ENCODE results near the gene BARX2. TPM values are rescaled to one million over a fixed set of nuclear protein-coding genes. Genes with fewer than 3 reads are reported as not detected.
A peak's percentile ranks its signal among the peaks of the same experiment; 100 is the strongest.
"Not testable (repeated sequence)": the region's sequence is repeated elsewhere in the genome, so short reads cannot be mapped to it uniquely, and the experiment has no call there.

BARX2 gene, protein sequence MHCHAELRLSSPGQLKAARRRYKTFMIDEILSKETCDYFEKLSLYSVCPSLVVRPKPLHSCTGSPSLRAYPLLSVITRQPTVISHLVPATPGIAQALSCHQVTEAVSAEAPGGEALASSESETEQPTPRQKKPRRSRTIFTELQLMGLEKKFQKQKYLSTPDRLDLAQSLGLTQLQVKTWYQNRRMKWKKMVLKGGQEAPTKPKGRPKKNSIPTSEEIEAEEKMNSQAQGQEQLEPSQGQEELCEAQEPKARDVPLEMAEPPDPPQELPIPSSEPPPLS
- not detected for polyA plus RNA-seq

DNA sequence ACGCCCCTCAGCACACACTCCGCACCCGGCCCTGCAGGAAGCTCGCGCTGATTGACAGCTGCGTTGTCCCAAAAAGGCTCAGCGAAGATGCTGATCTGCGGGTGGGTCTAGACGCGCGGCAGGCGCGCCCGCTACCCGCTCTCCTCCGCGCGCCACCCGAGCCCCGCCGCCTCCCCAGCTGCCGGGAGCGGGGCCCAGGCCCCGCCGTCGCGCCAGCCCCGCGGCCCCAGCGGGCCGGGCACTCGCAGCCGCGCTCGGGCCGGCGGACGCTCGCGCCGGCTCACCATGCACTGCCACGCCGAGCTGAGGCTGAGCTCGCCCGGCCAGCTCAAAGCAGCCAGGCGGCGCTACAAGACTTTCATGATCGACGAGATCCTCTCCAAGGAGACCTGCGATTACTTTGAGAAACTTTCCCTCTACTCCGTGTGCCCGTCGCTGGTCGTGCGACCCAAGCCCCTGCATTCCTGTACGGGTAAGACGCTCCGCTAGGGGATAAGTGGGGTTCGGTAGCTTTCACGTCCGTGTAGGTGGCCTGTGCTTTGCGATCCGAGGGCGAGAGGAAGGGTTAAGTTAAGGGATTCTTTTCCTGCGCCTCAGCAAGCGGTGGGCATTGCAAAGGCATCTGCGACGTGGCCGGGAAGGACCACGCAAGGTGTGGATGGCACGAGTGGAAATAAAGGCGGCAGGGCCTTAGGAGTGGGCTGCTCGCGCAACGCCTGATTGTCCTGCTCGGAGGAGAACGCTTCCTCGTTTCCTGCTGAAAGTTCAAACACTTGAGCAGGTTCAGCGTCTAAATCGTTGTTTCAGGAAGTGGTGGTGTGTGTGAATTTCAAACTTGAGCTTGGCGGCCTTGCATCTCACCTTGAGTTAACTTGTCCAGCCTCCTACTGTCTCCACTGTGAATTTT, at the start of gene BARX2:
BARX2 (plus strand) TSS at position 98 of the 907 bp plus-strand sequence; CDS start at position 286, 188 bp downstream.
- peak within 1 kb of the TSS in 1 of 5 donors; percentile 29 for H3K4me3 Mint-ChIP-seq
- no peak within 1 kb of the TSS for H3K27ac Mint-ChIP-seq

DNA sequence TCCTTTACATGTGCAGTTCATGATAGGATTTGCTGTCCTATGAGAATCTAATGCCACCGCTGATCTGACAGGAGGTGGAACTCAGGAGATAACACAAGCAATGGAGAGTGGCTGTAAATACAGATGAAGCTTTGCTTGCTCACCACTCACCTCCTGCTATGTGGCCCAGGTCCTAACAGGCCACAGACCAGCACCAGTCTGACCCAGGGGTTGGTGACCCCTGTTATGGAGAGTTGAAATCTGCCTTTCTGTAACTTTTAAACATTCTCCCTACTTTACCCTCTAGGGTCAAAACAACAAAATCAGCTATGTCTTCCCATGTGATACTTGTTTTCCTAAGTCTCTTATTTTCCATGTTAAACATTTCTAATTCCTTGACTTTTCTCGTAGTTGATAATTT, 48.7 kb upstream of the BARX2 start:
- Mint-ChIP-seq H3K27me3 (ENCODE audit: low read depth in 3 of 3) (peaks cover 2 to 3% (median 3%) of the 10 kb centered on the region in 3 donors), H3K9me3 (no peaks in the 10 kb centered on the region), H3K4me1 (peaks cover 0 to under 1% of the 10 kb centered on the region in 2 donors), H3K4me3 (no peak overlapping the region), H3K27ac (no peak overlapping the region), H3K36me3 (no peaks in the 10 kb centered on the region)
- no peak for DNase-seq

More for the DNA sequence above, at the start of gene BARX2:
- Mint-ChIP-seq H3K4me1 (no peaks in the 10 kb centered on the region), H3K36me3 (peaks cover 0 to 4% (median 0%) of the 10 kb centered on the region in 3 donors), H3K27me3 (ENCODE audit: low read depth in 3 of 3) (peaks cover 6 to 29% (median 12%) of the 10 kb centered on the region in 3 donors), H3K9me3 (peaks cover 0 to 3% (median 0%) of the 10 kb centered on the region in 6 donors)
- DNase-seq = no peak

DNA sequence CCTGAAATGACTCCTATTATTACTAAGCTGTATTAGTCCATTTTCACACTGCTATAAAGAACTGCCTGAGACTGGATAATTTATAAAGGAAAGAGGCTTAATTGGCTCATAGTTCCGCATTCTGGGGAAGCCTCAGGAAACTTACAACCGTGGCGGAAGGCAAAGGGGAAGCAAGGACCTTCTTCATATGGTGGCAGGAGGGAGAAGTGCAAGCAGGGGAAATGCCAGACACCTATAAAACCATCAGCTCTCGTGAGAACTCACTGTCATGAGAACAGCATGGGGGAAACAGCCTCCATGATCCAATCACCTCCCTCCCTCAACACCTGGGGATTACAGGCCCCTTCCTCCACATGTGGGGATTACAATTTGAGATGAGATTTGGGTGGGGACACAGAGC, 47.9 kb upstream of the BARX2 start:
- not testable (repeated sequence) for H3K27me3 Mint-ChIP-seq (ENCODE audit: low read depth in 3 of 3); H3K36me3 Mint-ChIP-seq; H3K4me1 Mint-ChIP-seq; H3K4me3 Mint-ChIP-seq; H3K9me3 Mint-ChIP-seq; H3K27ac Mint-ChIP-seq; DNase-seq

DNA sequence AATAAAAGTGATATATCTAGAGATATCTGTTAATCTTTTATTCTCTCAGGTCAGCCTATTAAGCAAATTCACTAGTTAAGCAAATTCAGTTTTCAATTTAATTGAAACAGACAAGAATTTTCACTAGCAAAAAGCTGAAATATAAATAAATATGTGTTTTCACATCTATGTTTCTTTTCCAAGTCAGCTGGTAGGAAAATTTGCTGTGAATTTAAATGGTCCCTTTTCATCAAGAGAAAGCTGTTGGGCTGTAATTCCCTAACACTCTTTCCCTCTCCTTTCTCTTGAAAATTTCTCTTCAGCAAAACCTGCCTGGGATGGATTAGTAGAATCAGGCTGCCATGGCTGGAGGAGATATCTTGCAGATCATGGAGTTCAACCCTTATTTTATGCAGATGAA, 46.9 kb upstream of the BARX2 start:
- Mint-ChIP-seq H3K36me3 (no peaks in the 10 kb centered on the region), H3K4me3 (no peak overlapping the region), H3K4me1 (peaks cover 0 to 2% of the 10 kb centered on the region in 2 donors), H3K9me3 (no peaks in the 10 kb centered on the region), H3K27me3 (ENCODE audit: low read depth in 3 of 3) (peaks cover 2 to 5% (median 5%) of the 10 kb centered on the region in 3 donors), H3K27ac (no peak overlapping the region)
- DNase-seq = no peak

DNA sequence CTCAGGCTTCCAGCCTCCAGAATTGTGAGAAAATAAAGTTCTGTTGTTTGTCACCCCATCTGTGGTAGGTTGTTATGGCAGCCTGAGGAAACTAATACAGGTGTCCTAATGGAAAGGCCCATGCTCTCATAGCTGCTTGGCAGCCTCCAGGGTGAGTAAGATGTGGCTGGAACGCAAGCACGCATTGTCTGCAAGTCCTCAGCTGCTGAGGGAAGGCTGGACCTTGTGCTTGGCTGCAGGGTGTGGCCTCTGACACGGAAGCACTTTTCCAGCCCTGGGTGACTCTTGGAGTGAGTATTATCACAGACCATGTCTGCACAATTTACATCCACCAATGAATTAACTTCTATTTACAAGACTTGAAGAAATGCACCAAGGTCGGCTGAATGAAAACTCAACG, 44.4 kb upstream of the BARX2 start:
- Mint-ChIP-seq H3K27me3 (ENCODE audit: low read depth in 3 of 3) (peaks cover 2 to 5% (median 5%) of the 10 kb centered on the region in 3 donors), H3K9me3 (no peaks in the 10 kb centered on the region), H3K27ac (no peak overlapping the region)

DNA sequence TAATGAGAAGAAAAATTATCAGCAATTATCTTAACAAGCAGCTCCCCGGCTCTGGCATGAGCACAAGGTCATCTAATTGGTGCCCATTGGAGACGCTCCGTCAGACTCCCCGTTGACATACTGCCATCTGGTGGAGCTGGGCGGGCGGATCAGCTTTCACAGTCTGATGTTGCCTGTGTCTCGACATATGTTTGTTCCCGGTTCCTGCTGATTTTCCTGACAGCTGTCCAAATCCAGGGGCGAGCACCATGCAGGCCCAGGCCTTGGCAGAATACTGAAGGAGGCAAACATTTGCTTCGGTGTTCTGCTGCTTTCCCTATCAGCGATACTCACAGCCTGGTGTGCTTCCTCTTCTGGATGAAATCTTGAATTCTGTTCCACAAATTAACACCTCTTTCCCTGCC, 43.8 kb upstream of the BARX2 start:
- DNase-seq = peak; percentile 40 to 49 (median 44)
- no peaks in the 10 kb centered on the region for H3K36me3 Mint-ChIP-seq
- peaks cover 2 to 5% (median 5%) of the 10 kb centered on the region in 3 donors for H3K27me3 Mint-ChIP-seq (ENCODE audit: low read depth in 3 of 3)
- H3K9me3 Mint-ChIP-seq = no peaks in the 10 kb centered on the region
- no peak overlapping the region for H3K27ac Mint-ChIP-seq
- H3K4me3 Mint-ChIP-seq = no peak overlapping the region
- H3K4me1 Mint-ChIP-seq = peaks cover 0 to 2% of the 10 kb centered on the region in 2 donors

More for the DNA sequence above, 44.4 kb upstream of the BARX2 start:
- Mint-ChIP-seq H3K4me3 (no peak overlapping the region), H3K4me1 (peaks cover 0 to 2% of the 10 kb centered on the region in 2 donors), H3K36me3 (no peaks in the 10 kb centered on the region)
- no peak for DNase-seq

DNA sequence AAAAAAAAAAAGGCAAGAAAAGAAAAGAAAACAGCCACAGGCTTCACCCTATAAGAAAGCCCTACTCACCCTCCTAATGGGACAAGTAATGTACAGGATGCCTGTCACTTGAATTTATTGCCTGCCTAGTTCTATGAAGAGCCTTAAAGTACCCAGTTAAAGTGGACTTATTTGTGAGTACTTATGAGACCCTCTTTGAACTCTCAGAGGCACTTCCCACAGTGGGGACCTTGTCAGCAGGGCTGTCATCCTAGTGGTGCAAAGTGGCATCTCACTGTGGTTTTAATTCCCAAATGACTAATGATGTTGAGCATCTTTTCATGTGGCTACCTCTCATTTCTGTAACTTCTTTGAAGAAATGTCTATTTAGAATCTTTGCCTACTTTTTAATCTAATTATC, 41.8 kb upstream of the BARX2 start:
- peaks cover 0 to 10% (median 5%) of the 10 kb centered on the region in 3 donors for H3K27me3 Mint-ChIP-seq (ENCODE audit: low read depth in 3 of 3)
- no peak overlapping the region for H3K27ac Mint-ChIP-seq
- DNase-seq = no peak
- H3K36me3 Mint-ChIP-seq = no peaks in the 10 kb centered on the region
- no peaks in the 10 kb centered on the region for H3K9me3 Mint-ChIP-seq
- H3K4me3 Mint-ChIP-seq = no peak overlapping the region
- peaks cover 0 to 2% of the 10 kb centered on the region in 2 donors for H3K4me1 Mint-ChIP-seq

DNA sequence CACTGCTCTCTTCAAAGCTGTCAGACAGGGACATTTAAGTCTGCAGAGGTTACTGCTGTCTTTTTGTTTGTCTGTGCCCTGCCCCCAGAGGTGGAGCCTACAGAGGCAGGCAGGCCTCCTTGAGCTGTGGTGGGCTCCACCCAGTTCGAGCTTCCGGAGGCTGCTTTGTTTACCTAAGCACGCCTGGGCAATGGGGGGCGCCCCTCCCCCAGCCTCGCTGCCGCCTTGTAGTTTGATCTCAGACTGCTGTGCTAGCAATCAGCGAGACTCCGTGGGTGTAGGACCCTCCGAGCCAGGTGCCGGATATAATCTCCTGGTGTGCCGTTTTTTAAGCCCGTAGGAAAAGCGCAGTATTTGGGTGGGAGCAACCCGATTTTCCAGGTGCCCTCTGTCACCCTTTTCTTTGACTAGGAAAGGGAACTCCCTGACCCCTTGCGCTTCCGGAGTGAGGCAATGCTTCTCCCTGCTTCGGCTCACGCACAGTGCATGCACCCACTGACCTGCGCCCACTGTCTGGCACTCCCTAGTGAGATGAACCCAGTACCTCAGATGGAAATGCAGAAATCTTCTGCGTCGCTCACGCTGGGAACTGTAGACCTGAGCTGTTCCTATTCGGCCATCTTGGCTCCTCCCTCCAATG, 31.2 kb upstream of the BARX2 start:
- H3K9me3 Mint-ChIP-seq; H3K36me3 Mint-ChIP-seq; H3K27me3 Mint-ChIP-seq (ENCODE audit: low read depth in 3 of 3); DNase-seq; H3K27ac Mint-ChIP-seq; H3K4me1 Mint-ChIP-seq: not testable (repeated sequence)
- H3K4me3 Mint-ChIP-seq = peak overlapping the region in 1 of 5 donors; percentile 36

DNA sequence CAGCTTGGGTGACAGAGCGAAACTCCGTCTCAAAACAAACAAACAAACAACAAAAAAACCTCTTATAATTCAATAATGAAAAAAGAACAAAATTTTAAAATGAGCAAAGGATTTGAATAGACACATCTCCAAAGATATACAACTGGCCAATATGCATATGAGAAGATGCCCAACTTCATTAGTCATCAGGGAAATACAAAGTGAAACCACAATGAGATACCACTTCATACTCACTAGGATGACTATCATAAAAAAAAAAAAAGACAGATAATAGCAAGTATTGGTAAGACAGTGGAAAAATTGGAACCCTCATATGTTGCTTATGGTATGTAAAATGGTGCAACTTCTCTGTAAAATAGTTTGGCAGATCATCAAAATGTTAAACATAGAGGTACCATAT, 28.7 kb upstream of the BARX2 start:
- no peak overlapping the region for H3K27ac Mint-ChIP-seq

DNA sequence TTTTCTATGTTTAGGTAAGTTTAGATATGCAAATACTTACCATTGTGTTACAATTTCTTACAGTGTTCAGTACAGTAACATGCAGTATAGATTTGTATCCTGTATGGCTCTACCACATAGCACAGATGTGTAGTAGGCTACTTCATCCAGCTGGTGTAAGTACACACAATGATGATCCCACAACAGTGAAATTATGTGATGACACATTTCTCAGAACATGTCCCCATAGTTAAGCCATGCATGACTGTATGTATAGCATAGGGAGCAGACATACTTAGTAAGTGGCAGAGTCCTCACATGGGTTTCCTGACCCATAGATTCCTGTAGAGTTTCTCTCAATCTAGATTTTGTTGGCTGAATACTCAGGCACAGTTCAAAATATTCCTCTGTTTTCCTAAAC, 26.8 kb upstream of the BARX2 start:
- H3K27me3 Mint-ChIP-seq (ENCODE audit: low read depth in 3 of 3) = peaks cover 3 to 6% (median 4%) of the 10 kb centered on the region in 3 donors

More for the DNA sequence above, 28.7 kb upstream of the BARX2 start:
- peaks cover 0 to 4% (median 0%) of the 10 kb centered on the region in 3 donors for H3K27me3 Mint-ChIP-seq (ENCODE audit: low read depth in 3 of 3)
- peaks cover 0 to 8% (median 0%) of the 10 kb centered on the region in 6 donors for H3K9me3 Mint-ChIP-seq
- H3K4me3 Mint-ChIP-seq = no peak overlapping the region
- H3K36me3 Mint-ChIP-seq = no peaks in the 10 kb centered on the region
- H3K4me1 Mint-ChIP-seq = no peaks in the 10 kb centered on the region
- no peak for DNase-seq

DNA sequence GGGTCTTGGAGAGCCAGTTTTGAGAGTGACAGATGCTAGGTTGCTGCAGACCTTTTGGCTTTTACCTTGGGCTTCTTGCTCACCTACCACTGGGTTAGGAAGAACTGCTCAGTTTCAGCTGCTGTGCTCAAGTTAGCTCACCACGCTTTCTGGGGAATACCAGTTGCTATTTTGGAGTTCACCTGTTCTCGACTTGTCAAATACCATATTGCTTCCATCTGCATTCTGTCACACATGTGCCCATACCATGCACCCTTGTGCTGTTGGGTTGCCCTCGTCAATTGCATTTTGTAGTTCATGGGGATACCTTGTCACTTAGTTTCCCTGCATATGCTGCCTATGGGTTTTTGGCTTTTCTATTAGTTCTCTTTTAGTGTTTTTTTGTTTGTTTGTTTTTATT, 23.0 kb upstream of the BARX2 start:
- no peak overlapping the region for H3K4me3 Mint-ChIP-seq
- no peaks in the 10 kb centered on the region for H3K4me1 Mint-ChIP-seq
- no peak overlapping the region for H3K27ac Mint-ChIP-seq
- no peak for DNase-seq
- H3K36me3 Mint-ChIP-seq = no peaks in the 10 kb centered on the region
- H3K9me3 Mint-ChIP-seq = no peaks in the 10 kb centered on the region
- peaks cover 4 to 9% (median 7%) of the 10 kb centered on the region in 3 donors for H3K27me3 Mint-ChIP-seq (ENCODE audit: low read depth in 3 of 3)

More for the DNA sequence above, 26.8 kb upstream of the BARX2 start:
- H3K36me3 Mint-ChIP-seq = no peaks in the 10 kb centered on the region
- no peaks in the 10 kb centered on the region for H3K4me1 Mint-ChIP-seq
- no peak for DNase-seq
- H3K27ac Mint-ChIP-seq = no peak overlapping the region
- H3K9me3 Mint-ChIP-seq = peaks cover 0 to 8% (median 0%) of the 10 kb centered on the region in 6 donors
- no peak overlapping the region for H3K4me3 Mint-ChIP-seq

DNA sequence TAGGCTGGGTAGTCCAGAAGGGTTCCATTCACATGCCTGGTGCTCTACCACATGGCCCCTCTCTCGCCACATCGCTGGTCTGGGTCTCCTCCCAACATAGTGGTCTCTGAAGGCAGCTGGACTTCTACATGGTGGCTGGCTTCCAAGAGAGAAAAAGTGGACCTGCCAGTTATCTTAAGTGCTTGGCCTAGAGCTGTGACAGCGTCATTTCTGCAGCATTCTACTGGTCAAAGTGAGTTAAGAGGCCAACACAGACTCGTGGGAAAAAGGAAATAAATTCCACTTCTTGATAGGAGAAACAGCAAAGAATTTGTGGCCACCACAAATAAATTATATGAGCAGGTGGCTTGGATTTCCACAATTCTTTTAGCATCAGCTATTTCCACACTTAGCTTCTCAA, 21.0 kb upstream of the BARX2 start:
- Mint-ChIP-seq H3K36me3 (no peaks in the 10 kb centered on the region), H3K4me3 (no peak overlapping the region), H3K27me3 (ENCODE audit: low read depth in 3 of 3) (peaks cover 4 to 9% (median 5%) of the 10 kb centered on the region in 3 donors), H3K27ac (no peak overlapping the region), H3K9me3 (no peaks in the 10 kb centered on the region), H3K4me1 (no peaks in the 10 kb centered on the region)
- DNase-seq = no peak

DNA sequence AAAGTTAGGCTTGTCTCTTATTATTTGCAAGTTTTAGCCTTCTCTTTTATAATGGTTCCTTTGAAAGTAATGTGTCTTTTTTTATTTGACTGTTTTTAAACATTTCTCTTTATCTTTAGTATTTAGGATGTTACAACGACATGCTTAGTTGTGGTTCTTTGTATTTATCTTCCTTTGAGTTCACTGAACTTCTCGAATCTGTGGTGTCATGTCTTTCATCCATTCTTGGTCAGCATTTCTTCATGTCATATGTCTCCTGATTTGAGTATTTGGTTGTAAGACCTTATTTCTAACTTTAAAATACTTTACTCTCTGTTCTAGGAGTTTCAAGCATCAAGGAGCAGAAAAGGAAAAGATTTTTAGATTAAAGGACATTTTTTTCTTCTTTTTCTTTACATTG, 15.9 kb upstream of the BARX2 start:
- Mint-ChIP-seq H3K4me1 (no peaks in the 10 kb centered on the region), H3K27me3 (ENCODE audit: low read depth in 3 of 3) (peaks cover 3 to 9% (median 5%) of the 10 kb centered on the region in 3 donors), H3K9me3 (no peaks in the 10 kb centered on the region), H3K4me3 (no peak overlapping the region), H3K27ac (no peak overlapping the region), H3K36me3 (no peaks in the 10 kb centered on the region)
- DNase-seq = no peak
